ENCODE results near the gene LHX6.

GRCh38 chr9:122252796-122253195 is 24.0 kb upstream of the LHX6 start:
- no peak for TF ChIP-seq CTCF (IDR thresholded peaks at IDR 0.05)
- no peak for TF ChIP-seq POLR2AphosphoS5 (IDR thresholded peaks at IDR 0.05; ENCODE audit: low read depth, low read length)

Measured in Panc1 (cell line).